MM.1S (cell line): Measurements from ENCODE around the gene CCNK.

ENCODE experiments used
- DNase-seq: peaks from one replicate; pipeline ENCODE4 v3.0.0-alpha.2; 2015
- H2AFZ ChIP-seq: fragments of 300-600 bp; sonication (generic); 2 replicates; pipeline ENCODE4 v1.6.0; 2016; ENCODE audit warnings: antibody characterized with exemption, low read length
- H3F3A ChIP-seq: fragments of 300-600 bp; sonication (generic); 2 replicates; pipeline ENCODE4 v1.6.1; 2016; ENCODE audit warnings: mild to moderate bottlenecking, antibody characterized with exemption, low read length, moderate library complexity, mixed read lengths; ENCODE audit not compliant: insufficient read depth
- H3K27ac ChIP-seq: fragments of 300-600 bp; sonication (generic); 2 replicates; pipeline ENCODE4 v1.5.1; 2016; ENCODE audit warnings: mild to moderate bottlenecking, low read length
- H3K27me3 ChIP-seq: fragments of 300-600 bp; sonication (generic); replicated peaks from 2 replicates; pipeline ENCODE4 v1.6.0; 2016; ENCODE audit warnings: low read length; ENCODE audit not compliant: insufficient read depth
- H3K36me3 ChIP-seq: fragments of 300-600 bp; sonication (generic); replicated peaks from 2 replicates; pipeline ENCODE4 v1.6.1; 2016; ENCODE audit warnings: mild to moderate bottlenecking, low read length, mixed read lengths; ENCODE audit not compliant: insufficient read depth
- H3K4me1 ChIP-seq: fragments of 300-600 bp; sonication (generic); 2 replicates; pipeline ENCODE4 v1.6.1; 2016; ENCODE audit warnings: low read length, mixed read lengths
- H3K4me2 ChIP-seq: fragments of 300-600 bp; sonication (generic); 2 replicates; pipeline ENCODE4 v1.6.0; 2016; ENCODE audit warnings: low read depth, low read length
- H3K4me3 ChIP-seq: fragments of 300-600 bp; sonication (generic); 2 replicates; pipeline ENCODE4 v1.5.1; 2016; ENCODE audit warnings: low read length, mixed read lengths
- H3K79me2 ChIP-seq: fragments of 300-600 bp; sonication (generic); 2 replicates; pipeline ENCODE4 v1.6.1; 2016; ENCODE audit warnings: mixed run types, low read length, mixed read lengths
- H3K9ac ChIP-seq: fragments of 300-600 bp; sonication (generic); 2 replicates; pipeline ENCODE4 v1.6.1; 2016; ENCODE audit warnings: low read length, mixed read lengths
- H3K9me2 ChIP-seq: fragments of 300-600 bp; sonication (generic); replicated peaks from 2 replicates; pipeline ENCODE4 v1.6.1; 2016; ENCODE audit warnings: mild to moderate bottlenecking, low read length, mixed read lengths; ENCODE audit not compliant: insufficient read depth
- H3K9me3 ChIP-seq: fragments of 300-600 bp; sonication (generic); replicated peaks from 2 replicates; pipeline ENCODE4 v1.6.1; 2016; ENCODE audit warnings: mild to moderate bottlenecking, low read length, mixed read lengths; ENCODE audit not compliant: insufficient read depth
- H4K20me1 ChIP-seq: fragments of 300-600 bp; sonication (generic); 2 replicates; pipeline ENCODE4 v1.6.1; 2016; ENCODE audit warnings: mild to moderate bottlenecking, low read length, moderate library complexity, mixed read lengths; ENCODE audit not compliant: insufficient read depth
- EZH2 ChIP-seq: fragments of 300-600 bp; sonication (generic); optimal IDR thresholded peaks from 2 replicates; pipeline ENCODE3; 2017; ENCODE audit warnings: low read depth, mild to moderate bottlenecking, antibody characterized with exemption, low read length, mixed read lengths
- EZH2phosphoT487 ChIP-seq: fragments of 300-600 bp; sonication (generic); IDR thresholded peaks from 2 replicates; pipeline ENCODE4 v1.6.1; 2018; ENCODE audit warnings: antibody characterized with exemption, low read length
- TF ChIP-seq, protein P1 (sequence below): fragments of 300-600 bp; sonication (generic); IDR thresholded peaks from 2 replicates; pipeline ENCODE4 v1.5.1; 2016; ENCODE audit warnings: antibody characterized with exemption, low read length, mixed read lengths

Gene CCNK

DNA sequence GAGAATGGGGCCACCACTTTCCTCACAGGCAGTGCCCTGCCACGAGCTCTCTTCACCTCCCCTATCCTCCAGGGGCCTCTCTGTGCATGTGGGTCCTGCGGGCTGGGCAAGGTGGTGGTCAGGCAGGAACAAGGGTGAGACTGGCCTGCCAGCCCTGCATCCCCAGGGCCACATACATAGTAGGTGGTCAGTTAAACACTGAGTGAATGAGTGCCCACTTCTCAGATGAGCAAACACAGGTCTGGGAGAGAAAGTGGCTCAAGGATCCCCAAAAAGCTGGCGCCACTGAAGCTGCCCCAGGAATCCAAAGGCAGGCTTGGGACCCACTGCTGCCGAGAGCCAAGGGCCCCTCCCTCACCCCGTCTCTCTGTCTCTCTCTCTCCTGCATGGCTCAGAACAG is 51.1 kb downstream of the CCNK start:
- Histone ChIP-seq H3K9me3 (no peaks in the 10 kb centered on the region), H3K36me3 (no peaks in the 10 kb centered on the region), H3K27ac (no peak overlapping the region), H3K79me2 (no peaks in the 10 kb centered on the region), H3K27me3 (no peaks in the 10 kb centered on the region), H3K4me2 (no peak overlapping the region), H3K4me3 (no peak overlapping the region), H2AFZ (no peak overlapping the region), H3K4me1 (no peaks in the 10 kb centered on the region), H3F3A (no peaks in the 10 kb centered on the region), H4K20me1 (no peaks in the 10 kb centered on the region), H3K9me2 (no peaks in the 10 kb centered on the region), H3K9ac (no peak overlapping the region)
- no peak for DNase-seq
- no peak for TF ChIP-seq EZH2
- TF ChIP-seq, protein P1, sequence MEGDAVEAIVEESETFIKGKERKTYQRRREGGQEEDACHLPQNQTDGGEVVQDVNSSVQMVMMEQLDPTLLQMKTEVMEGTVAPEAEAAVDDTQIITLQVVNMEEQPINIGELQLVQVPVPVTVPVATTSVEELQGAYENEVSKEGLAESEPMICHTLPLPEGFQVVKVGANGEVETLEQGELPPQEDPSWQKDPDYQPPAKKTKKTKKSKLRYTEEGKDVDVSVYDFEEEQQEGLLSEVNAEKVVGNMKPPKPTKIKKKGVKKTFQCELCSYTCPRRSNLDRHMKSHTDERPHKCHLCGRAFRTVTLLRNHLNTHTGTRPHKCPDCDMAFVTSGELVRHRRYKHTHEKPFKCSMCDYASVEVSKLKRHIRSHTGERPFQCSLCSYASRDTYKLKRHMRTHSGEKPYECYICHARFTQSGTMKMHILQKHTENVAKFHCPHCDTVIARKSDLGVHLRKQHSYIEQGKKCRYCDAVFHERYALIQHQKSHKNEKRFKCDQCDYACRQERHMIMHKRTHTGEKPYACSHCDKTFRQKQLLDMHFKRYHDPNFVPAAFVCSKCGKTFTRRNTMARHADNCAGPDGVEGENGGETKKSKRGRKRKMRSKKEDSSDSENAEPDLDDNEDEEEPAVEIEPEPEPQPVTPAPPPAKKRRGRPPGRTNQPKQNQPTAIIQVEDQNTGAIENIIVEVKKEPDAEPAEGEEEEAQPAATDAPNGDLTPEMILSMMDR = no peak
- no peak for TF ChIP-seq EZH2phosphoT487

DNA sequence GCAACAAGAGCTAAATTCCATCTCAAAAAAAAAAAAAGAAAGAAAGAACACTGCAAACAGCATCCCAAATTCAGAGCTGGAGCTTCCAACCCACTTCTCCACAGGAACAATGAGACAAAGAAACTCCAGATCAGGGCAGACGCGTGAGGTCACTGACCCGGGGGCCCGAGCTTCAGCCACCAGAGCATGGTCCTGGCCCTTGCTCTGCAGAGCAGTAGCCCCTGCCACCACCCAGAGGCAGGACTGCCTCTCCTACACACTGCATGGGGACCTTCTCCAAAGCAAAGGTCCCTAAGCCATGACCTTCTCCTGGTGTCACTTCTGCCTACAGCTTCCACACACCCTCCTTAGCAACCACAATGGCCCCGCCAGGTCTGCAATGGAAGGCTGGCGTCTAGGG is 53.1 kb downstream of the CCNK start:
- Histone ChIP-seq H3K4me1 (no peaks in the 10 kb centered on the region), H3K9me3 (no peaks in the 10 kb centered on the region), H3K79me2 (no peaks in the 10 kb centered on the region), H4K20me1 (no peaks in the 10 kb centered on the region), H3K4me3 (no peak overlapping the region), H3K4me2 (no peak overlapping the region), H3K9me2 (no peaks in the 10 kb centered on the region), H3K9ac (no peak overlapping the region), H3K27ac (no peak overlapping the region), H2AFZ (no peak overlapping the region), H3F3A (no peaks in the 10 kb centered on the region), H3K36me3 (no peaks in the 10 kb centered on the region), H3K27me3 (no peaks in the 10 kb centered on the region)
- TF ChIP-seq EZH2phosphoT487 (no peak), EZH2 (no peak)
- TF ChIP-seq, protein P1 = no peak
- no peak for DNase-seq

DNA sequence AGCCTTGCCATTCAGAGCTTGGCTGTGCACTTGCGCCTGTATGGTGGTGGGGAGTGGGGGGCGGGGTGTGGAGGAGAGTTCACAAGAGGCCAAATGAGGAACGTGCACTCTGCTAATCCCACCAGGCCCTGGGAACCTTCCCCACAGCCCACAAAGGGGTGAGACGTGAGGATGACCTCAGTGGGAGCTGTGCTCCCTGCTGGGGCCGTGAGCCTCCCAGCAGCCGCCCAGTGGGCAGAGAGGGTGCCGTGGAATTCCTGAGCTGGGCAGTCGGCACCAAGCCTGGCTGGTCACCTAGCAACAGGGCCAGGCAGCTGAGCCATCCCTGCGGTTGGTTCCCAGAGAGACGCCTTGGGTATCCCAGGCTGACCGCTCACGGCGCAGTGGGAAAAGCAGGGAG is 53.7 kb downstream of the CCNK start:
- no peak overlapping the region for H3K27ac ChIP-seq
- H3K4me2 ChIP-seq = no peak overlapping the region
- DNase-seq = no peak
- H3K36me3 ChIP-seq = no peaks in the 10 kb centered on the region
- no peaks in the 10 kb centered on the region for H3K4me1 ChIP-seq
- no peaks in the 10 kb centered on the region for H3F3A ChIP-seq
- H3K9me2 ChIP-seq = no peaks in the 10 kb centered on the region
- H3K4me3 ChIP-seq = no peak overlapping the region
- no peak overlapping the region for H2AFZ ChIP-seq
- H4K20me1 ChIP-seq = no peaks in the 10 kb centered on the region
- H3K27me3 ChIP-seq = no peaks in the 10 kb centered on the region
- no peaks in the 10 kb centered on the region for H3K9me3 ChIP-seq
- TF ChIP-seq EZH2 = no peak
- TF ChIP-seq, protein P1 = no peak
- TF ChIP-seq EZH2phosphoT487 = no peak
- no peaks in the 10 kb centered on the region for H3K79me2 ChIP-seq
- no peak overlapping the region for H3K9ac ChIP-seq
